ENCODE data around the gene TM6SF1.
"Not testable (repeated sequence)": the region's sequence is repeated elsewhere in the genome, so short reads cannot be mapped to it uniquely, and the experiment has no call there.

Gene TM6SF1

GRCh38 chr15:83088876-83089275, 18.6 kb upstream of the TM6SF1 start:
- DNase-seq: no peak

- no peak for DNase-seq
These were observed 17.0 kb upstream of the TM6SF1 start for GRCh38 chr15:83090465-83090864.

- not testable (repeated sequence) for DNase-seq
These were observed 15.5 kb upstream of the TM6SF1 start for GRCh38 chr15:83091965-83092308.

- no peak for DNase-seq
These were observed 15.0 kb upstream of the TM6SF1 start for GRCh38 chr15:83092309-83092976.

- no peak for DNase-seq
These were observed 12.9 kb upstream of the TM6SF1 start for GRCh38 chr15:83094583-83094982.

- DNase-seq: no peak
These were observed 9.4 kb upstream of the TM6SF1 start for GRCh38 chr15:83098079-83098478.

- DNase-seq: no peak
These were observed 8.2 kb upstream of the TM6SF1 start for GRCh38 chr15:83099290-83099689.

GRCh38 chr15:83100097-83100646, 7.3 kb upstream of the TM6SF1 start:
- no peak for DNase-seq

GRCh38 chr15:83102346-83102745, 5.1 kb upstream of the TM6SF1 start:
- no peak for DNase-seq

GRCh38 chr15:83104141-83104540, 3.3 kb upstream of the TM6SF1 start:
- DNase-seq: no peak

- no peak for DNase-seq
These were observed 2.0 kb upstream of the TM6SF1 start for GRCh38 chr15:83105440-83105839.

GRCh38 chr15:83107841-83108181, 366 bp downstream of the TM6SF1 start:
- no peak for DNase-seq

GRCh38 chr15:83108266-83109219, 1.1 kb downstream of the TM6SF1 start:
- peak; percentile 46 for DNase-seq

- DNase-seq: no peak
These were observed 2.1 kb downstream of the TM6SF1 start for GRCh38 chr15:83109532-83109931.

- no peak for DNase-seq
These were observed 2.9 kb downstream of the TM6SF1 start for GRCh38 chr15:83110381-83110780.

- DNase-seq: no peak
These were observed 3.7 kb downstream of the TM6SF1 start for GRCh38 chr15:83111149-83111548.

GRCh38 chr15:83112233-83112955, 4.9 kb downstream of the TM6SF1 start:
- peak; percentile 86 for DNase-seq

- DNase-seq: no peak
These were observed 5.5 kb downstream of the TM6SF1 start for GRCh38 chr15:83112956-83113299.

GRCh38 chr15:83113881-83114674, 6.6 kb downstream of the TM6SF1 start:
- no peak for DNase-seq

- no peak for DNase-seq
These were observed 7.4 kb downstream of the TM6SF1 start for GRCh38 chr15:83114856-83115255.

- DNase-seq: no peak
These were observed 8.0 kb downstream of the TM6SF1 start for GRCh38 chr15:83115410-83115809.

GRCh38 chr15:83115831-83116565, 8.6 kb downstream of the TM6SF1 start:
- DNase-seq: no peak

Measured in fibroblast of skin of back (primary cell).